IMR-90 (cell line): ENCODE measurements around the gene FBXL13. TPM values are rescaled to one million over a fixed set of nuclear protein-coding genes. Genes with fewer than 3 reads are reported as not detected.

Experiments used
- ATAC-seq: fragments of 200-7000 bp; cut with Tn5 transposase; 2 replicates; pipeline ENCODE4 v1.9.1; 2020; ENCODE audit warnings: low read depth, mild to moderate bottlenecking, moderate library complexity
- BruUV-seq: library from RNA; stranded (reverse); fragments of 400-500 nt; replicated peaks from 2 replicates; lab custom pipeline; 2021; lab: Mats Ljungman, UMichigan
- CTCF ChIA-PET: fragments of 300-600 bp; formaldehyde crosslinking; extraction: SDS; loops from one replicate; lab custom pipeline; 2021; ENCODE audit warnings: antibody characterized with exemption; lab: Yijun Ruan, JAX
- POLR2A ChIA-PET: fragments of 300-600 bp; sonication (Branson Sonifier 250); formaldehyde crosslinking; loops from one replicate; lab custom pipeline; 2022; ENCODE audit warnings: antibody characterized with exemption; ENCODE audit not compliant: unreplicated experiment; lab: Charles Lee
- DNase-seq: peaks from one replicate; pipeline ENCODE4 v3.0.0; 2013
- H2AFZ ChIP-seq: replicated peaks from 2 replicates; pipeline ENCODE3; 2013; ENCODE audit warnings: low read length, mild to moderate bottlenecking; ENCODE audit not compliant: poor library complexity
- H2AK5ac ChIP-seq: 2 replicates; pipeline ENCODE4 v1.6.1; 2013; ENCODE audit warnings: low read depth, low read length, inconsistent platforms
- H2AK9ac ChIP-seq: replicated peaks from 2 replicates; pipeline ENCODE3; 2013; ENCODE audit warnings: mild to moderate bottlenecking, low read depth, low read length, moderate library complexity; ENCODE audit not compliant: poor library complexity
- H2BK120ac ChIP-seq: 2 replicates; pipeline ENCODE4 v1.6.1; 2013; ENCODE audit warnings: low read depth, low read length, inconsistent platforms
- H2BK15ac ChIP-seq: 3 replicates; pipeline ENCODE4 v1.6.1; 2013; ENCODE audit warnings: low read depth, low read length, inconsistent platforms
- H2BK20ac ChIP-seq: 2 replicates; pipeline ENCODE4 v1.6.1; 2013; ENCODE audit warnings: low read depth, mild to moderate bottlenecking, inconsistent platforms, low read length, moderate library complexity
- H2BK5ac ChIP-seq: 2 replicates; pipeline ENCODE4 v1.6.1; 2013; ENCODE audit warnings: mild to moderate bottlenecking, low read depth, low read length, inconsistent platforms; ENCODE audit not compliant: poor library complexity, severe bottlenecking
- H3K14ac ChIP-seq: replicated peaks from 2 replicates; pipeline ENCODE4 v1.6.1; 2013; ENCODE audit warnings: low read depth, low read length, inconsistent platforms
- H3K18ac ChIP-seq: 2 replicates; pipeline ENCODE4 v1.6.1; 2013; ENCODE audit warnings: low read depth, low read length, control low read depth
- H3K23ac ChIP-seq: 2 replicates; pipeline ENCODE4 v1.6.1; 2013; ENCODE audit warnings: low read depth, low read length, inconsistent platforms
- H3K27ac ChIP-seq: 2 replicates; pipeline ENCODE4 v1.5.1; 2013; ENCODE audit warnings: mild to moderate bottlenecking, control low read depth, low read length; ENCODE audit not compliant: insufficient read depth
- H3K27me3 ChIP-seq: 2 replicates; pipeline ENCODE4 v1.6.1; 2013; ENCODE audit warnings: low read length; ENCODE audit not compliant: control insufficient read depth, insufficient read depth
- H3K36me3 ChIP-seq: 2 replicates; pipeline ENCODE4 v1.6.1; 2013; ENCODE audit warnings: low read length, mixed read lengths; ENCODE audit not compliant: control insufficient read depth, insufficient read depth
- H3K4ac ChIP-seq: 2 replicates; pipeline ENCODE4 v1.6.1; 2013; ENCODE audit warnings: low read depth, low read length, inconsistent platforms
- H3K4me1 ChIP-seq: 2 replicates; pipeline ENCODE4 v1.6.1; 2013; ENCODE audit warnings: low read length, mixed read lengths; ENCODE audit not compliant: control insufficient read depth, insufficient read depth
- H3K4me2 ChIP-seq: 2 replicates; pipeline ENCODE4 v1.6.1; 2013; ENCODE audit warnings: low read depth, mild to moderate bottlenecking, control low read depth, low read length, moderate library complexity
- H3K4me3 ChIP-seq: 2 replicates; pipeline ENCODE4 v1.5.1; 2013; ENCODE audit warnings: low read depth, mild to moderate bottlenecking, control low read depth, low read length, moderate library complexity; ENCODE audit not compliant: insufficient read depth
- H3K56ac ChIP-seq: 2 replicates; pipeline ENCODE4 v1.6.1; 2013; ENCODE audit warnings: low read length, inconsistent platforms; ENCODE audit not compliant: insufficient read depth; ENCODE audit errors: extremely low read depth
- H3K79me1 ChIP-seq, 2 experiments: 2 replicates each; pipeline ENCODE4 v1.6.1; 2013; ENCODE audit warnings: low read length in 2 of 2, inconsistent platforms in 1 of 2, low read depth in 1 of 2
- H3K9ac ChIP-seq: 2 replicates; pipeline ENCODE4 v1.6.1; 2013; ENCODE audit warnings: low read depth, low read length, control low read depth
- H3K9me1 ChIP-seq: 2 replicates; pipeline ENCODE4 v1.6.1; 2013; ENCODE audit warnings: low read length, inconsistent platforms; ENCODE audit not compliant: insufficient read depth
- H3K9me3 ChIP-seq: 2 replicates; pipeline ENCODE4 v1.6.1; 2013; ENCODE audit warnings: low read length; ENCODE audit not compliant: control insufficient read depth, insufficient read depth
- H4K20me1 ChIP-seq: 2 replicates; pipeline ENCODE4 v1.6.1; 2013; ENCODE audit warnings: low read length, inconsistent platforms; ENCODE audit not compliant: insufficient read depth
- H4K5ac ChIP-seq: 2 replicates; pipeline ENCODE4 v1.6.1; 2013; ENCODE audit warnings: mild to moderate bottlenecking, low read depth, low read length, control low read depth
- H4K8ac ChIP-seq, 2 experiments: 2 replicates each; pipeline ENCODE4 v1.6.1; 2013; ENCODE audit warnings: low read depth in 2 of 2, low read length in 2 of 2, control low read depth in 1 of 2, inconsistent platforms in 1 of 2
- H4K91ac ChIP-seq: 2 replicates; pipeline ENCODE4 v1.6.1; 2013; ENCODE audit warnings: low read depth, low read length, inconsistent platforms; ENCODE audit not compliant: insufficient read depth
- WGBS, 2 experiments: methylation state at CpG; one replicate each; pipeline versions ENCODE4 v1.1.5 to v1.1.7; 2013; ENCODE audit warnings: missing lambda C conversion rate in 2 of 2; ENCODE audit not compliant: insufficient read length in 1 of 2; ENCODE audit errors: extremely low coverage in 2 of 2; 5-methylcytosine and 5-hydroxymethylcytosine counted together
- dilution Hi-C: fragments of 300-500 bp; cut with HindIII; formaldehyde crosslinking; loops from one replicate; pipeline ENCODE4 v1.14.3; 2018; ENCODE audit warnings: low sequenced_read_pairs; ENCODE audit not compliant: unreplicated experiment
- in situ Hi-C: fragments of 300-500 bp; cut with MboI; formaldehyde crosslinking; loops from 3 replicates; pipeline ENCODE4 v1.14.3; 2019; ENCODE audit warnings: low sequenced_read_pairs, inconsistent platforms, mixed read lengths
- intact Hi-C: fragments of 100-400 bp; cut with micrococcal nuclease; formaldehyde crosslinking; loops from 2 replicates; pipeline ENCODE4 v1.10.0; 2022
- polyA plus RNA-seq, 3 experiments: library from polyadenylated mRNA; depleted of rRNA; stranded (reverse); fragments of >200 nt; gene quantifications; 2 replicates each; pipeline ENCODE4 v1.2.3, GENCODE V29; 2012; ENCODE audit warnings: low replicate concordance in 1 of 3
- total RNA-seq: library from RNA; depleted of rRNA; stranded (reverse); fragments of >200 nt; gene quantifications from 2 replicates; pipeline ENCODE4 v1.2.3, GENCODE V29; 2012
- TF ChIP-seq, protein P1 (sequence below): fragments of 150-350 bp; IDR thresholded peaks from 2 replicates; pipeline ENCODE4 v1.6.1; 2017; ENCODE audit warnings: mild to moderate bottlenecking, antibody characterized with exemption, low read length, low read depth

The FBXL13 gene
- total and polyA plus RNA-seq, 2 of the 4 experiments (the other 2 are of a cell fraction) = 0.24 to 0.36 TPM

DNA sequence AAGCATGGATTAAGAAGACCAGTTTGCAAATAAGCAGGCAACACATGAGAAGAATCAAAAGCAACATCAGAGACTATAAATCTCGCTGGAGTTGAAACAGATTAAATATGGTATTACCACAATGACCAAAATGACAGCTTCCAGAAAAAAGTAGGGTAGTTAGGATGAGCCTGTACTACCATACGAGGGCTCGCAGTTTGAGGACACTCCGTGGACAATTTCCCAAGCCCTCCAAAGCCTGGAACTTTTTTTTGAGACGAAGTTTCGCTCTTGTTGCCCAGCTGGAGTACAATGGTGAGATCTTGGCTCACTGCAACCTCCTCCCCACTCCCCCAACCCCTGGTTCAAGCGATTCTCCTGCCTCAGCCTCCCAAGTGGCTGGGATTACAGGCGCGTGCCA, 160.8 kb downstream of the FBXL13 start:
- H4K20me1 ChIP-seq = no peaks in the 10 kb centered on the region; the same call in 1 of the 2 replicates
- peak overlapping the region; percentile 30; the same call in 1 of the 2 replicates for H2BK20ac ChIP-seq
- H3K9ac ChIP-seq = peak overlapping the region; percentile 93
- H2BK15ac ChIP-seq = peak overlapping the region; percentile 36; the same call in 2 of the 3 replicates
- BruUV-seq = no TSS peak
- peaks cover 10% of the 10 kb centered on the region for H3K4me1 ChIP-seq
- no peaks in the 10 kb centered on the region for H3K9me3 ChIP-seq
- no peaks in the 10 kb centered on the region for H3K27me3 ChIP-seq
- peak overlapping the region; percentile 92 for H4K91ac ChIP-seq
- peak overlapping the region; percentile 98 for H2BK5ac ChIP-seq
- peak overlapping the region; percentile 84; the same call in 1 of the 2 replicates for H3K56ac ChIP-seq
- ChIA-PET CTCF (no interaction called here), POLR2A (interaction anchor here (0.6 kb wide), 1 partner anchor 38 kb away, joined by 3 read pairs; no protein-coding TSS in a partner anchor)
- ATAC-seq = no peak
- dilution Hi-C loops (no loop called here), intact Hi-C loops (loop anchor here (2.0 to 5.0 kb wide), 3 partner anchors 42 to 152 kb away; no protein-coding TSS in a partner anchor), in situ Hi-C loops (no loop called here)
- no peak for DNase-seq
- H4K5ac ChIP-seq = peak overlapping the region; percentile 97
- peak overlapping the region; percentile 86 for H2BK120ac ChIP-seq
- WGBS, 2 experiments = no CpG with 5 or more reads among the region's 9 CpGs
- H2AK5ac ChIP-seq = peak overlapping the region; percentile 37
- peak overlapping the region; percentile 87 for H3K23ac ChIP-seq
- H4K8ac ChIP-seq = peak overlapping the region; percentile 51 to 83
- peak overlapping the region; percentile 99 for H3K4me2 ChIP-seq
- peaks cover 8% of the 10 kb centered on the region for H3K9me1 ChIP-seq
- H3K14ac ChIP-seq = peak overlapping the region; percentile 94
- H2AFZ ChIP-seq = peak overlapping the region; percentile 60
- peak overlapping the region; percentile 93 for H3K4me3 ChIP-seq
- TF ChIP-seq, protein P1, sequence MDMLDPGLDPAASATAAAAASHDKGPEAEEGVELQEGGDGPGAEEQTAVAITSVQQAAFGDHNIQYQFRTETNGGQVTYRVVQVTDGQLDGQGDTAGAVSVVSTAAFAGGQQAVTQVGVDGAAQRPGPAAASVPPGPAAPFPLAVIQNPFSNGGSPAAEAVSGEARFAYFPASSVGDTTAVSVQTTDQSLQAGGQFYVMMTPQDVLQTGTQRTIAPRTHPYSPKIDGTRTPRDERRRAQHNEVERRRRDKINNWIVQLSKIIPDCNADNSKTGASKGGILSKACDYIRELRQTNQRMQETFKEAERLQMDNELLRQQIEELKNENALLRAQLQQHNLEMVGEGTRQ = no peak
- H3K27ac ChIP-seq = peak overlapping the region; percentile 80
- H2AK9ac ChIP-seq = peak overlapping the region; percentile 74
- H3K36me3 ChIP-seq = no peaks in the 10 kb centered on the region
- H3K79me1 ChIP-seq = peaks cover 6 to 37% of the 10 kb centered on the region in 2 experiments; a peak in 3 of 4 replicates
- peak overlapping the region; percentile 89 for H3K4ac ChIP-seq
- H3K18ac ChIP-seq = peak overlapping the region; percentile 98
